H1 (cell line): ENCODE results near the gene ATF7. TPM values are rescaled to one million over a fixed set of nuclear protein-coding genes. Genes with fewer than 3 reads are reported as not detected.

Source experiments
- CTCF ChIA-PET: fragments of 300-600 bp; sonication (Branson Sonifier 250); formaldehyde crosslinking; loops from one replicate; lab custom pipeline; 2021; ENCODE audit not compliant: partially characterized antibody; lab: Charles Lee
- POLR2A ChIA-PET: fragments of 300-600 bp; sonication (Branson Sonifier 250); formaldehyde crosslinking; loops from one replicate; lab custom pipeline; 2021; ENCODE audit warnings: inconsistent platforms; ENCODE audit not compliant: partially characterized antibody; lab: Charles Lee
- DNase-seq, 2 experiments: peaks; one replicate each; pipeline versions ENCODE4 v3.0.0 to v3.0.0-alpha.2; 2010 to 2022; ENCODE audit warnings: low spot score in 2 of 2, low read depth in 1 of 2, mixed read lengths in 1 of 2
- FAIRE-seq: peaks from 2 replicates; lab custom pipeline; 2011; peaks lifted over from hg19 to GRCh38; lab: Jason Lieb, UNC
- H2AFZ ChIP-seq: 2 replicates; pipeline ENCODE4 v1.8.1; 2012; ENCODE audit warnings: low read length, inconsistent platforms
- H2AK5ac ChIP-seq: 2 replicates; pipeline ENCODE4 v1.6.1; 2013; ENCODE audit warnings: low read depth, low read length
- H2BK120ac ChIP-seq: replicated peaks from 2 replicates; pipeline ENCODE3; 2013; ENCODE audit warnings: low read depth, low read length, inconsistent platforms
- H2BK12ac ChIP-seq: 2 replicates; pipeline ENCODE4 v1.6.1; 2013; ENCODE audit warnings: low read depth, low read length
- H2BK15ac ChIP-seq: 2 replicates; pipeline ENCODE4 v1.6.1; 2013; ENCODE audit warnings: low read length
- H2BK20ac ChIP-seq: 2 replicates; pipeline ENCODE4 v1.6.1; 2013; ENCODE audit warnings: low read length
- H2BK5ac ChIP-seq: 2 replicates; pipeline ENCODE4 v1.6.1; 2013; ENCODE audit warnings: low read depth, low read length
- H3K14ac ChIP-seq: 2 replicates; pipeline ENCODE4 v1.6.1; 2013; ENCODE audit warnings: inconsistent platforms; ENCODE audit not compliant: insufficient read length
- H3K18ac ChIP-seq: 2 replicates; pipeline ENCODE4 v1.6.1; 2013; ENCODE audit warnings: low read length; ENCODE audit errors: extremely low read depth
- H3K23ac ChIP-seq: 2 replicates; pipeline ENCODE4 v1.6.1; 2013; ENCODE audit warnings: inconsistent platforms; ENCODE audit not compliant: insufficient read length
- H3K23me2 ChIP-seq: 2 replicates; pipeline ENCODE4 v1.6.1; 2013; ENCODE audit warnings: low read depth, low read length
- H3K27ac ChIP-seq: 2 replicates; pipeline ENCODE4 v1.6.1; 2011; ENCODE audit warnings: low read depth, low read length, inconsistent platforms
- H3K27me3 ChIP-seq, 4 experiments: replicated peaks in 1 of 4; 1 replicate in 1 of 4; 2 replicates in 3 of 4; pipeline versions ENCODE4 v1.6.1 to v1.8.1; 2011 to 2013; ENCODE audit warnings: low read length in 3 of 4, mild to moderate bottlenecking in 3 of 4, inconsistent platforms in 2 of 4, mixed read lengths in 2 of 4, moderate library complexity in 1 of 4; ENCODE audit not compliant: control insufficient read depth in 3 of 4, insufficient read depth in 3 of 4; ENCODE audit errors: extremely low read depth in 1 of 4
- H3K36me3 ChIP-seq, 4 experiments: 2 replicates each; pipeline versions ENCODE4 v1.6.1 to v1.8.1; 2011 to 2013; ENCODE audit warnings: mild to moderate bottlenecking in 4 of 4, low read length in 3 of 4, moderate library complexity in 2 of 4, control low read depth in 1 of 4, inconsistent platforms in 1 of 4; ENCODE audit not compliant: insufficient read depth in 4 of 4, control insufficient read depth in 2 of 4
- H3K4ac ChIP-seq: replicated peaks from 2 replicates; pipeline ENCODE3; 2013; ENCODE audit warnings: low read length, low read depth, mixed read lengths, inconsistent platforms; ENCODE audit not compliant: insufficient read length
- H3K4me1 ChIP-seq, 4 experiments: replicated peaks in 1 of 4; 1 replicate in 1 of 4; 2 replicates in 3 of 4; pipeline versions ENCODE4 v1.6.1 to v1.8.1; 2011 to 2013; ENCODE audit warnings: low read length in 3 of 4, inconsistent platforms in 2 of 4, mixed read lengths in 1 of 4; ENCODE audit not compliant: insufficient read depth in 4 of 4, control insufficient read depth in 3 of 4
- H3K4me2 ChIP-seq, 2 experiments: 2 replicates each; pipeline versions ENCODE4 v1.6.1 to v1.8.1; 2011 to 2013; ENCODE audit warnings: low read depth in 2 of 2, low read length in 2 of 2, control low read depth in 1 of 2, inconsistent platforms in 1 of 2, mild to moderate bottlenecking in 1 of 2; ENCODE audit not compliant: insufficient read depth in 1 of 2
- H3K4me3 ChIP-seq, 4 experiments: fragments of 200-600, 300-600 bp in 1 of 4; sonication (generic), shearing (Covaris generic), sonication (Bioruptor Twin) in 1 of 4; 2 replicates each; pipeline versions ENCODE4 v1.5.1 to v1.8.1; 2011 to 2016; ENCODE audit warnings: low read length in 4 of 4, low read depth in 3 of 4, control low read depth in 2 of 4, inconsistent platforms in 2 of 4, mild to moderate bottlenecking in 2 of 4, mixed read lengths in 1 of 4, moderate library complexity in 1 of 4; ENCODE audit not compliant: insufficient read depth in 2 of 4; ENCODE audit errors: extremely low read depth in 1 of 4
- H3K56ac ChIP-seq: replicated peaks from 2 replicates; pipeline ENCODE3; 2013; ENCODE audit warnings: low read depth, mild to moderate bottlenecking, mixed read lengths, low read length, inconsistent platforms; ENCODE audit not compliant: insufficient read length
- H3K79me1 ChIP-seq: 2 replicates; pipeline ENCODE4 v1.6.1; 2013; ENCODE audit warnings: low read depth, low read length, control low read depth
- H3K79me2 ChIP-seq, 2 experiments: 2 replicates each; pipeline versions ENCODE4 v1.6.1 to v1.8.1; 2012 to 2013; ENCODE audit warnings: low read length in 2 of 2, mild to moderate bottlenecking in 2 of 2, inconsistent platforms in 1 of 2; ENCODE audit not compliant: insufficient read depth in 2 of 2, control insufficient read depth in 1 of 2
- H3K9ac ChIP-seq, 4 experiments: replicated peaks in 1 of 4; 1 replicate in 1 of 4; 2 replicates in 3 of 4; pipeline versions ENCODE4 v1.6.1 to v1.8.1; 2011 to 2013; ENCODE audit warnings: low read depth in 3 of 4, low read length in 3 of 4, control low read depth in 2 of 4, mild to moderate bottlenecking in 2 of 4, moderate library complexity in 2 of 4, inconsistent platforms in 1 of 4; ENCODE audit errors: extremely low read depth in 1 of 4
- H3K9me3 ChIP-seq, 2 experiments: 2 replicates each; pipeline versions ENCODE4 v1.6.1 to v1.8.1; 2012 to 2013; ENCODE audit warnings: mild to moderate bottlenecking in 2 of 2, moderate library complexity in 2 of 2, control low read depth in 1 of 2, inconsistent platforms in 1 of 2, low read depth in 1 of 2, low read length in 1 of 2, mixed read lengths in 1 of 2; ENCODE audit not compliant: insufficient read depth in 2 of 2
- H4K20me1 ChIP-seq, 2 experiments: replicated peaks in 1 of 2; 2 replicates each; pipeline versions ENCODE3 to v1.8.1; 2011 to 2013; ENCODE audit warnings: inconsistent platforms in 2 of 2, low read length in 2 of 2, mild to moderate bottlenecking in 1 of 2; ENCODE audit not compliant: insufficient read depth in 2 of 2, control insufficient read depth in 1 of 2
- H4K5ac ChIP-seq: 2 replicates; pipeline ENCODE4 v1.6.1; 2013; ENCODE audit warnings: low read length, low read depth, mixed read lengths, inconsistent platforms; ENCODE audit not compliant: insufficient read length
- H4K8ac ChIP-seq: 2 replicates; pipeline ENCODE4 v1.8.0; 2013; ENCODE audit warnings: mild to moderate bottlenecking, moderate library complexity, low read length, inconsistent platforms; ENCODE audit not compliant: insufficient read depth; ENCODE audit errors: extremely low read depth
- H4K91ac ChIP-seq: replicated peaks from 2 replicates; pipeline ENCODE3; 2013; ENCODE audit warnings: low read length, mixed read lengths, inconsistent platforms; ENCODE audit not compliant: insufficient read length
- BCL11A ChIP-seq, 2 experiments: IDR thresholded peaks; one replicate each; pipeline ENCODE4 v1.6.1; 2011; ENCODE audit warnings: low read depth in 2 of 2, low read length in 2 of 2, mild to moderate bottlenecking in 2 of 2
- CBX5 ChIP-seq: fragments of 300-800, 300-1000 bp; sonication (generic); IDR thresholded peaks from 2 replicates; pipeline ENCODE4 v1.7.1; 2016; ENCODE audit warnings: antibody characterized with exemption, low read length, low read depth
- JUN ChIP-seq: IDR thresholded peaks from 2 replicates; pipeline ENCODE4 v1.6.1; 2011; ENCODE audit warnings: low read depth, mild to moderate bottlenecking, improper control_type of control experiment, low read length
- KDM5A ChIP-seq: fragments of 200-600 bp; IDR thresholded peaks from 2 replicates; pipeline ENCODE4 v1.7.1; 2012; ENCODE audit warnings: mild to moderate bottlenecking, low read length, inconsistent platforms, mixed read lengths
- SIX5 ChIP-seq: IDR thresholded peaks from 2 replicates; pipeline ENCODE4 v1.6.1; 2011; ENCODE audit warnings: mild to moderate bottlenecking, low read depth, low read length
- SP1 ChIP-seq: IDR thresholded peaks from 2 replicates; pipeline ENCODE4 v1.6.1; 2011; ENCODE audit warnings: low read depth, low read length
- TBP ChIP-seq: IDR thresholded peaks from 2 replicates; pipeline ENCODE4 v1.6.1; 2011; ENCODE audit warnings: low read depth, low read length, improper control_type of control experiment
- YY1 ChIP-seq: IDR thresholded peaks from 2 replicates; pipeline ENCODE4 v1.6.1; 2011; ENCODE audit warnings: low read depth, mild to moderate bottlenecking, low read length
- WGBS, 2 experiments: shearing (Covaris generic) in 1 of 2; methylation state at CpG; one replicate each; pipeline versions ENCODE4 v1.1.6 to v1.1.7; 2013 to 2015; ENCODE audit warnings: low lambda C conversion rate in 2 of 2, mixed read lengths in 2 of 2, inconsistent platforms in 1 of 2, low coverage in 1 of 2, missing lambda C conversion rate in 1 of 2; ENCODE audit not compliant: insufficient replicate concordance in 2 of 2, insufficient coverage in 1 of 2, insufficient read length in 1 of 2; ENCODE audit errors: extremely low coverage in 1 of 2, missing lambda C conversion rate in 1 of 2; 5-methylcytosine and 5-hydroxymethylcytosine counted together
- polyA plus RNA-seq, 7 experiments: library from polyadenylated mRNA; depleted of rRNA in 3 of 7; stranded (reverse) in 5 of 7; unstranded in 2 of 7; fragments of >200 nt in 5 of 7; fragments of 200-250 nt in 2 of 7; gene quantifications; 1 replicate in 5 of 7; 2 replicates in 1 of 7; 4 replicates in 1 of 7; pipeline versions ENCODE4 v1.2.1 to v1.2.3, GENCODE V29; 2011 to 2013; ENCODE audit warnings: missing spikeins in 2 of 7, mixed read lengths in 2 of 7
- total RNA-seq: library from RNA; stranded (reverse); fragmentation: NEBNext Ultra II Directional; extraction: Animal tissue kit (Norgen Biotek cat#: 25700); gene quantifications from 2 replicates; pipeline ENCODE4 v1.2.1, GENCODE V29; 2021

The ATF7 gene
- total and polyA plus RNA-seq, 2 of the 8 experiments (the other 6 are each of a cell fraction or from before 2014, with no cell fraction given) = 10.1 to 16.6 TPM

DNA sequence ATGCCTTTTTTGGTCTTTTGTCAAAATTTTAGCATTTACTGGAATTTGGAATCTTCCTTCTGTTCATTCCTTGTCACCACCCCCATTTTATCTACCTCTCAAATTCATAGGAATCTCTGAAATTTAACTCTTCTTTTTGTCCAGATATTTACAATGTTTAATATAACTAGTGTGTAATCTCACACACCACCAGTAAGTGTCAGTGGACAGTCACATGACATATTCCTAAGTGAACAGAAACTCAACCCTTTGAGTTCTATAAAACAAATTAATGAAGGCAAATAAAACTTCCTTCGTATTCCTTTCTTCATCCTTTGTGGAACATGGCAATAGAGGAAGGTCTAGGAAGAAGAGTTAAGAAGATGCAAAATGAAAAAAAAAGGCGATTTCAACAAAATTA is 26.6 kb downstream of the ATF7 start:
- Histone ChIP-seq H3K79me2 (no peaks in the 10 kb centered on the region), H3K4me3 (no peak overlapping the region), H4K5ac (no peak overlapping the region), H3K56ac (no peak overlapping the region), H3K79me1 (no peaks in the 10 kb centered on the region), H3K27me3 (no peaks in the 10 kb centered on the region), H3K4ac (no peak overlapping the region), H2AFZ (no peak overlapping the region), H2BK12ac (no peak overlapping the region), H4K91ac (no peak overlapping the region), H2BK15ac (no peak overlapping the region), H2AK5ac (no peak overlapping the region), H3K23ac (no peak overlapping the region), H3K14ac (no peak overlapping the region), H3K4me1 (peaks cover 0 to 2% (median 0%) of the 10 kb centered on the region in 4 experiments; a peak in 1 of 7 replicates), H3K9ac (no peak overlapping the region), H3K4me2 (no peak overlapping the region), H3K23me2 (no peaks in the 10 kb centered on the region), H3K36me3 (no peaks in the 10 kb centered on the region), H2BK5ac (no peak overlapping the region), H3K18ac (no peak overlapping the region), H4K8ac (no peak overlapping the region), H4K20me1 (no peaks in the 10 kb centered on the region), H2BK120ac (no peak overlapping the region), H3K9me3 (no peaks in the 10 kb centered on the region), H2BK20ac (no peak overlapping the region), H3K27ac (no peak overlapping the region)
- ChIA-PET POLR2A (interaction anchor here (1.9 kb wide), 1 partner anchor 12 kb away, joined by 5 read pairs; no protein-coding TSS in a partner anchor), CTCF (interaction anchor here (0.7 to 1.6 kb wide), 2 partner anchors 20 to 23 kb away, joined by 3 to 6 read pairs; no protein-coding TSS in a partner anchor)
- FAIRE-seq (no peak), DNase-seq (no peak)
- TF ChIP-seq YY1 (no peak), JUN (no peak), SP1 (no peak), KDM5A (no peak), TBP (no peak), BCL11A (IDR thresholded peaks at IDR 0.05; ENCODE audit: low read depth in 2 of 2, low read length in 2 of 2) (no peak), SIX5 (no peak), CBX5 (no peak)
- WGBS, 2 experiments = 79% methylated on average over 2 of the region's 2 CpGs; no CpG with 5 or more reads in 1 of the 2 experiments
